GM19468 (cell line): Measurements from ENCODE around the gene RIMBP3C.
A peak's percentile ranks its signal among the peaks of the same experiment; 100 is the strongest.
"Not testable (repeated sequence)": the region's sequence is repeated elsewhere in the genome, so short reads cannot be mapped to it uniquely, and the experiment has no call there.

Experiments
- ATAC-seq: cut with Tn5 transposase; IDR thresholded peaks from one replicate; pipeline ENCODE4 v1.9.1; 2021; ENCODE audit warnings: mild to moderate bottlenecking, moderate library complexity, moderate number of reproducible peaks; ENCODE audit not compliant: unreplicated experiment; ENCODE audit errors: extremely low read depth

The RIMBP3C gene

GRCh38 chr22:21551361-21551760 lies at the start of gene RIMBP3C:
Gene RIMBP3C, minus strand, starts transcription at chr22:21551461. Its CDS starts 485 bp downstream, at chr22:21550976.
- ATAC-seq: not testable (repeated sequence)

DNA sequence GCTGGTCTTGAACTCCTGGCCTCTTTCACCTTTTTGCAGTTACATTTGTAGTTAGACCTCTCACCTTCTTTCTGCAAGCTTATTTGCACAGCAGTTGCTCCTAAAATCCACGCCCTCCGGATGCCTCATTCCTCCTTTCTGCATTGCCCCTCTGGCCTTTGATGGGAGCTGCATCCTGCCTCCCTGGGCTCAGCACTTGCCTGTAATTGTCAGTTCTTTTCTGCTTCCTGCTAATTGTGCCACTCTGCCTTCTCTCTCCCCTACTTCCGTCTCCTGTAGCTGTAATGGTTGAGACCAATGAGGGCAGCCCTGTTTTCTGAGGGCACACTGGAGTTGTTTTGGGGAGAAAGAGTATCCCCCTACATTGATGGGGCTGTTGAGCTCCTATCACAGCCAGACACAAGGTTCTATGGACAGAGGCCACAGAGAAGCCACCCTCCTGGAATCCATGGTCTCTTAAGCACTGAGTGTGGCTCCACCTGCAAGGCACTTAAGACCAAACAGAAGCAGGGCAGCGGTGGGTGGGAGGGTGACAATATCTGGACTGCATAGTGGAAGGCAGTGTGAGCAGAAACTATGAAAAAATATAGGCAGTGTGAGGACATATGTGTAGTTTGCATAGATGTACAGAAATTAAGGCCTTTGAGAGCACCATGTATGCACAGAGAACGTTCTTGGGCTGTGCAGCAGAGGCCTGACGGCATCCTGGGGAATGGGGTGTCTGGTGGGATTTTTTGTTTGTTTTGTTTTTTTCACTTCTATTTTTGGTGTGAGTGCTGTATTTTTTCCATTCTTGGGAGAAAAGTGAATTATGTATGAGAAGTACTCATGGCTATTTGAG lies 48.0 kb upstream of the RIMBP3C start:
- ATAC-seq: no peak

DNA sequence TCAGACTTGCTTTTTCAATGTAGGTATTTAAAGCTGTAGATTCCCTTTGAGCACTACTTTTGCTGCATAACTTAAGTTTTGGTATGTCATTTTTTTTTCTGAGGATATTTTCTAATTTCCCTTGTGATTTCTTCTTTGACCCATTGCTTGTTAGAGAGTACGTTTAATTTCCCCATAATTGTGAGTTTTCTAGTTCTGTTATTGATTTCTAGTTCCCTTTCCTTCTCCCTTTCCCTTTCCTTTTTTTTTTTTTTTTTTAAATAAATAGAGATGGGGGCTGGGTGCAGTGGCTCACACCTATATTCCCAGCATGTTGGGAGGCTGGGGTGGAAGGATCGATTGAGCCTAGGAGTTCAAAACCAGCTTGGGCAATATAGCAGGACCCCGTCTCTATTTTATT lies 47.0 kb upstream of the RIMBP3C start:
- no peak for ATAC-seq

DNA sequence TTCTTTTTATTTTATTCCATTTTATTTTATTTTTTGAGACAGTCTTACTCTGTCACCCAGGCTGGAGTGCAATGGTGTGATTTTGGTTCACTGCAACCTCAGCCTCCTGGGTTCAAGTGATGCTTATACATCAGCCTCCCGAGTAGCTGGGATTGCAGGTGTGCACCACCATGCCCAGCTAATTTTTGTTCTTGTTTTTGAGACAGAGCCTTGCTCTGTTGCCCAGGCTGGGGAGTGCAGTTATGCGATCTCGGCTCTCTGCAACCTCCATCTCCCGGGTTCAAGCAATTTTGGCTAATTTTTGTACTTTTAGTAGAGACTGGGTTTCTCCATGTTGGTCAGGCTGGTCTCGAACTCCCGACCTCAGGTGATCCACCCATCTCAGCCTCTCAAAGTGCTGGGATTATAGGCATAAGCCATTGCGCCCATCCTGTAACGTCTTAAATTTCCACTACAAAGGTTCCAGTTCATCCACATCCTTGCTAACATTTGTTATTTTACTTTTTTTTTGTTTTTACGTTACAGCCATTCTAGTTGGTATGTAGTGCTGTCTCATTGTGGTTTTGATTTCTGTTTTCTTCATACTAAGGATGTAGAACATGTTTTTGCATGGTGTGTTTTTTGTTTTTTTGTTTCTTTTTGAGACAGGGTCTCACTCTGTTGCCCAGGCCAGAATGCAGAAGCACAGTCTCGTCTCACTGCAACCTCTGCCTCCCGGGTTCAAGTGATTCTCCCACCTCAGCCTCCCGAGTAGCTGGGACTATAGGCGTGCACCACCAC lies 45.3 kb upstream of the RIMBP3C start:
- ATAC-seq: not testable (repeated sequence)

DNA sequence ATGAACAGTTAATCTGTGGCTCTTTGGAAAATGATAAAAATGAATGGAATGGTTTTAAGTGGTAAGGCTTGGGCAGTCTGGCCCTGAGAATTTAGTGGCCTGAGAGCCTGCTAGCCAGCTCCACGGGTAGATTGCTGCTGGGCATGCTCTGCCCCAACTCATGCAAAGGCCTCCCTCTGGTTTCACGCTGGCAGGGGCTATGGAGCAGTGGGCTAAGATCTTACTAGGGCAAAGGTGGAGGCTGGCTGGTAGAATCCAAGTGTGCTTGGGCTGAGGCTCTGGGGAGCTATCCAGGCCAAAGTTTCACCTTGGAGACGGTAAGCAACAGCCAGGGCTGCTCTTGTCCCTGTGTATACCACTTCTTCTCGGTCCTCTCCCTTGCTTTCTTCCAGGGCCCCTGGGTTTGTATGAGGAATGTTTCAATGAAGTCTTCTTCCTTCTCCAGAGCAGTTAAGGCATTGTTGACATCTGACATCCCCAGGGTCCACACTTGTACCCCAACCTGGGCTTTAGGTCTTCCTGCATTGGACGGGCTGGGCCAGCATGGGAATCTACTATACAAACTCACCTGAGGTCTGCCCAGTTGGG lies 43.7 kb upstream of the RIMBP3C start:
- ATAC-seq: no peak

GRCh38 chr22:21593406-21594232 lies 42.4 kb upstream of the RIMBP3C start:
- ATAC-seq: no peak

GRCh38 chr22:21592422-21592821 lies 41.2 kb upstream of the RIMBP3C start:
- no peak for ATAC-seq

GRCh38 chr22:21591695-21592094 lies 40.4 kb upstream of the RIMBP3C start:
- no peak for ATAC-seq

GRCh38 chr22:21590809-21591641 lies 39.8 kb upstream of the RIMBP3C start:
- ATAC-seq: no peak

DNA sequence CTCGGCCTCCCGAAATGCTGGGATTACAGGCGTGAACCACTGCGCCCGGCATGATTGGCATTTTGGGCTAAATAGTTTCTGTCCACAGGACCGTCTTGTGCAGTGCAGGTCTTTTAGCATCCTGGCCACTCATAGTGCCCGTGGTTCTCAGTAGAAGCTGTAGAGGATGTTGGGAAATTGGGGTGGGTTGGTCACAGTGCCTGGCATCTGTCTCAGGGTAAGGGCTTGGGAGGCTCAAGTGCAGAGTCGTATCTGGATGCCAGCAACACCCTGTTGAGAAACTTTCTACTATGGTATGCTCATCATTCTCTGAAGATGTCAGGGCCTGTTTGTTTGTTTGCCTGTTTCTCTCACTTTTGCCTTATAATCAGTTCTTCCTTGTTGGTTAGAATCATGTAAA lies 38.1 kb upstream of the RIMBP3C start:
- no peak for ATAC-seq

- peak; percentile 82 for ATAC-seq
These were observed 36.7 kb upstream of the RIMBP3C start for GRCh38 chr22:21587803-21588611.

GRCh38 chr22:21585389-21585788 lies 34.1 kb upstream of the RIMBP3C start:
- no peak for ATAC-seq

DNA sequence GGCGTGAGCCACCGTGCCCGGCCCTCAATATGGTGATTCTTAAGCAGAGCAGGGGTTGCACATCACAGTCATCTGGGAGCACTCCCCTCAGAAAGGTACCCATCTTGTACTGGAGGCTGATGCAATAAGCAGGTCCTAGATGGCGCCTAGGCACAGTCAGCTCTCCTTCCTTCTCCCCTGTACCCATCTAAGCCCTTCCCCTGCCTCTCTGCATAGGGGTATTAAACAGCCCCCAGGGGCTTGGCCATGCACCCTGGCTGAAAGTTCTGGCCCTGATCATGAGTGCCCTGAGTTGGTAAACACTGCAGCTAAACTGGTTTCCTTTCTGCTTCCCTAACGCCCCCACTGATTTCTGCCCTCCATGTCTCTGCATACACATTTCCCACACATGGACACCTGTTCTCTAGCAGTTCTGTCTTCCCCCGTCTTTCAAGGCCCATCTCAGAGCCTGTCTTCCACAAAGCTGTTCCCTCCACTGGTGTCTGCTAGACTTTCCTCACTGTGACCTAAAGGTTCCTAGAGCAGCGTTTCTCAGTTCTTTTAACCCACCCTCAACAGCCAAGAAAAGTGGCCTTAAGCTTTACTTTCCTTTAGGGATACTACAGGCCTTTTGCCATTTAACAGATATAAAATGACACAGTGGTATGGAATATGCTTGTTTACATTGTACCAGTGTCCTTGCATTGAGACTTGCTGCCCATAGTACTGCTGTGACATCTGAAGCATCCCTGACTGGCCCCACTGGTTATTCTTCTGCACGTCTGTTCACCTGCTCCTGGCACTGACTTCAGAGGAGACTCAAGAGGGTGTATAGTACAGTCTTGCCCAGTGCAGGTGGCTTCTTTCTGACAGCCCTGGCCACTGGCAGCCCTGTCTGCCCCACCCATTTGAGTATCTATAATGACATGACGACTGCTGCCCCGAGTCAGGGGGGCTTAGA lies 31.8 kb upstream of the RIMBP3C start:
- ATAC-seq: no peak

- ATAC-seq: not testable (repeated sequence)
These were observed 29.9 kb upstream of the RIMBP3C start for GRCh38 chr22:21581009-21581713.

- ATAC-seq: not testable (repeated sequence)
These were observed 29.4 kb upstream of the RIMBP3C start for GRCh38 chr22:21580623-21581007.

DNA sequence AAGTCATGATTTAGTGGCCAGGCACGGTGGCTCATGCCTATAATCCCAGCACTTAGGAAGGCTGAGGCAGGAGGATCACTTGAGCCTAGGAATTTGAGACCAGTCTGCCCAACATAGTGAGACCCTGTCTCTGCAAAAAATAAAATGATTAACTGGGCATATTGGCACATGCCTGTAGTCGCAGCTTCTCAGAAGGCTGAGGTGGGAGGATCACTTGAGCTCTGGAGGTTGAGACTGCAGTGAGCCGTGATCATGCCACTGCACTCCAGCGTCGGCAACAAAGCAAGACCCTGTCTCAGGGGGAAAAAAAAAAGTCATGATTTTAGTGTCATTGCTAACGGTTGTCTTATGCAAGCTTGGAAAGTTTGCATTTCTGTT lies 28.2 kb upstream of the RIMBP3C start:
- ATAC-seq: no peak
